Uterus (tissue), 4 donors: ENCODE results near the gene PFKL. TPM values are rescaled to one million over a fixed set of nuclear protein-coding genes. Genes with fewer than 3 reads are reported as not detected.

Source experiments
- DNase-seq, 2 donors: peaks; one replicate each; pipeline ENCODE4 v3.0.0-alpha.2; 2019 to 2020
- H3K27ac ChIP-seq, 2 donors: fragments of 200-600 bp; sonication (generic); 1 replicate in 1 of 2; 2 replicates in 1 of 2; pipeline ENCODE4 v1.5.1; 2016 to 2018
- H3K27me3 ChIP-seq, 2 donors: fragments of 200-600 bp; sonication (generic); one replicate each; pipeline ENCODE4 v1.5.1; 2018 to 2019; ENCODE audit warnings: control low read depth in 1 of 2
- H3K36me3 ChIP-seq, 2 donors: fragments of 200-600 bp; sonication (generic); one replicate each; pipeline ENCODE4 v1.5.1; 2019; ENCODE audit warnings: control low read depth in 1 of 2
- H3K4me1 ChIP-seq, 2 donors: fragments of 200-600 bp; sonication (generic); one replicate each; pipeline ENCODE4 v1.5.1; 2018 to 2019; ENCODE audit warnings: control low read depth in 1 of 2
- H3K4me3 ChIP-seq, 2 donors: fragments of 200-600 bp; sonication (generic); 1 replicate in 1 of 2; 2 replicates in 1 of 2; pipeline ENCODE4 v1.5.1; 2018 to 2019; ENCODE audit warnings: mild to moderate bottlenecking in 1 of 2
- H3K9me3 ChIP-seq, 2 donors: fragments of 200-600 bp; sonication (generic); one replicate each; pipeline ENCODE4 v1.5.1; 2019; ENCODE audit warnings: control low read depth in 1 of 2
- CTCF ChIP-seq, 4 experiments: fragments of 200-600 bp in 2 of 4; fragments of 450-650 bp in 2 of 4; sonication (generic) in 2 of 4; IDR thresholded peaks; one replicate each; pipeline ENCODE4 v1.5.1; 2016 to 2019; ENCODE audit warnings: antibody characterized with exemption in 4 of 4, mild to moderate bottlenecking in 2 of 4, moderate library complexity in 1 of 4
- POLR2A ChIP-seq, 2 donors: fragments of 450-650 bp; IDR thresholded peaks; one replicate each; pipeline ENCODE4 v1.6.1; 2016; ENCODE audit warnings: antibody characterized with exemption in 2 of 2, mild to moderate bottlenecking in 1 of 2, moderate library complexity in 1 of 2
- intact Hi-C: fragments of 100-400 bp; cut with DNase I; formaldehyde crosslinking; loops from one replicate; pipeline ENCODE4 v1.15.1; 2023; ENCODE audit warnings: low total_unique reads
- total RNA-seq, 4 donors: library from RNA; depleted of rRNA in 3 of 4; stranded (reverse); fragments of >200 nt in 3 of 4; gene quantifications; one replicate each; pipeline versions ENCODE4 v1.1.0 to v1.2.4, GENCODE V29; 2014 to 2023
- donor health status: DM: yes; HTN: yes; CAD: no.

PFKL gene
- total RNA-seq, 4 donors from 2014 or later: 36.5 to 144 (median 75.4) TPM

DNA sequence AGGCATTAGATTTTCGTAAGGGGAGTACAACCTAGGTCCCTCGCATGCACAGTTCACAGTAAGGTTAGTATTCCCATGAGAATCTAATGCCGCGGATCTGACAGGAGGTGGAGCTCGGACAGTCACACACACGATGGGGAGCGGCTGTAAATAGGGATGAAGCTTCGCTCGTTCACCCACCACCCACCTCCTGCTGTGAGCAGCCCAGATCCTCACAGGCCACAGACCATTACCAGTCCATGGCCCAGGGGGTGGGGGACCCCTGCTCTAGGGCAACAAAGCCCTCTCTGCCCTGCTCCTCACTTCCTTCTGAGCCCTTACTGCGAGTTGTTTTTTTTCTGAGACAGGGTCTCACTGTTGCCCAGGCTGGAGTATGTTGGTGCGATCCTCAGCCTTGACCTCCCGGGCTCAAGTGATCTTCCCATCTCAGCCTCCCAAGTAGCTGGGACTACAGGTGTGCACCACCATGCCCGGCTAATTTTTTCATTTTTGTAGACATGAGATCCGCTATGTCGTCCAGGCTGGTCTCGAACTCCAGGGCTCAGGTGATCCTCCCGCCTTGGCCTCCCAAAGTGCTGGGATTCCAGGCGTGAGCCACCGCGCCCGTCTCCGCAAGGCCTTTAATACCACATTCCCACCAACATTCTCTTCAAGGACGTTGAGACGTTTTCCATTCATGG lies 74.9 kb downstream of the PFKL start:
- intact Hi-C loops: no loop called here
- H3K9me3 ChIP-seq: no peaks in the 10 kb centered on the region
- no peak overlapping the region for H3K27ac ChIP-seq
- TF ChIP-seq POLR2A (IDR thresholded peaks at IDR 0.05) (no peak), CTCF (IDR thresholded peaks at IDR 0.05) (no peak)
- H3K27me3 ChIP-seq: peaks cover 0 to 7% of the 10 kb centered on the region in 2 donors
- no peaks in the 10 kb centered on the region for H3K36me3 ChIP-seq
- H3K4me3 ChIP-seq: no peak overlapping the region
- no peak for DNase-seq
- H3K4me1 ChIP-seq: no peaks in the 10 kb centered on the region

GRCh38 chr21:44375281-44375651 lies 75.4 kb downstream of the PFKL start:
- Histone ChIP-seq H3K9me3 (no peaks in the 10 kb centered on the region), H3K27ac (no peak overlapping the region), H3K4me3 (no peak overlapping the region), H3K36me3 (no peaks in the 10 kb centered on the region), H3K27me3 (peaks cover 0 to 4% of the 10 kb centered on the region in 2 donors), H3K4me1 (no peaks in the 10 kb centered on the region)
- TF ChIP-seq POLR2A (IDR thresholded peaks at IDR 0.05) (no peak), CTCF (IDR thresholded peaks at IDR 0.05) (no peak)
- intact Hi-C loops: no loop called here
- no peak for DNase-seq

- no peaks in the 10 kb centered on the region for H3K36me3 ChIP-seq
- TF ChIP-seq POLR2A (IDR thresholded peaks at IDR 0.05) (no peak), CTCF (IDR thresholded peaks at IDR 0.05) (no peak)
- DNase-seq: no peak
- no peak overlapping the region for H3K4me3 ChIP-seq
- H3K27ac ChIP-seq: no peak overlapping the region
- no peaks in the 10 kb centered on the region for H3K4me1 ChIP-seq
- intact Hi-C loops: no loop called here
- H3K27me3 ChIP-seq: no peaks in the 10 kb centered on the region
- H3K9me3 ChIP-seq: no peaks in the 10 kb centered on the region
These were observed 75.9 kb downstream of the PFKL start for GRCh38 chr21:44375761-44376241.

DNA sequence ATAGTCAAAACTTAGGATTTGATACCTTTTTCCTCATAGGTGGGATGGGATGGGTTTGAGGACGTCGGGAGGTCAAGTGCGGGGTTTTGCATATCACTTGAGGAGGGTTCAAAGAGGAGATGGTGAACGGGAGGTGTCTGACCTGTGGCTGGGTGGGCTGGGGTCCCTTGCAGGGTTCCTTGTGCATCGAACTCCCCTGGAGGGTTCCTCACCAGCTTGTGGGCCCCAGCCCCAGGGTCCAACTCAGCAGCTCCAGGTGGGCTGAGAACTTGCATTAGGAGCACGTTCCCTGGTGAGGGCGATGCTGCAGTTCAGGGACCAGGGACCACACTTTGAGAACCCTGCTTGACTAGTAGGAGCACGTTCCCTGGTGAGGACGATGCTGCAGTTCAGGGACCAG lies 76.8 kb downstream of the PFKL start:
- Histone ChIP-seq H3K4me3 (no peak overlapping the region), H3K9me3 (no peaks in the 10 kb centered on the region), H3K36me3 (no peaks in the 10 kb centered on the region), H3K27me3 (no peaks in the 10 kb centered on the region), H3K4me1 (no peaks in the 10 kb centered on the region), H3K27ac (no peak overlapping the region)
- DNase-seq: no peak
- intact Hi-C loops: no loop called here
- no peak for TF ChIP-seq POLR2A (IDR thresholded peaks at IDR 0.05)
- TF ChIP-seq CTCF (IDR thresholded peaks at IDR 0.05): no peak

Other genes starting within 250 kb of the PFKL start
- gene PWP2, start 192.7 kb upstream of the PFKL start, total RNA-seq: 1 to 10 TPM in 3 of 4 donors, not detected in 1; 5.2 to 9.1 (median 6.5) TPM
- gene GATD3, start 166.4 kb upstream of the PFKL start, total RNA-seq: 10 to 100 TPM in 1 of 4 donors, 1 to 10 TPM in 2, not detected in 1; 1.5 to 17.0 (median 6.2) TPM
- 1 to 10 TPM in 2 of 4 donors, under 1 TPM in 2; 0.51 to 5.1 (median 1.4) TPM for gene ICOSLG, start 59.1 kb upstream of the PFKL start, total RNA-seq
- not detected for gene DNMT3L, start 38.2 kb upstream of the PFKL start, total RNA-seq
- gene AIRE, start 14.2 kb upstream of the PFKL start, total RNA-seq: under 1 TPM in 1 of 4 donors, not detected in 3; 0.21 TPM
- 10 to 100 TPM; 23.8 to 44.8 (median 26.0) TPM for gene CFAP410, start 39.3 kb downstream of the PFKL start, total RNA-seq
- 1 to 10 TPM in 2 of 4 donors, under 1 TPM in 2; 0.29 to 3.1 (median 1.8) TPM for gene TRPM2, start 53.6 kb downstream of the PFKL start, total RNA-seq
- gene LRRC3, start 155.5 kb downstream of the PFKL start, total RNA-seq: 1 to 10 TPM in 2 of 4 donors, under 1 TPM in 1, not detected in 1; under 0.01 to 2.3 (median 2.3) TPM
- not detected for gene KRTAP10-1, start 240.1 kb downstream of the PFKL start, total RNA-seq